BE2C (cell line): ENCODE measurements around the gene CXCL1.

ENCODE experiments used
- DNase-seq: peaks from one replicate; pipeline ENCODE4 v3.0.0-alpha.2; 2020
- H3K27me3 ChIP-seq: fragments of 250-450 bp; sonication (Bioruptor Pico); 2 replicates; pipeline ENCODE4 v1.5.1; 2020; ENCODE audit warnings: mild to moderate bottlenecking
- H3K36me3 ChIP-seq: fragments of 250-450 bp; sonication (Bioruptor Pico); 2 replicates; pipeline ENCODE4 v1.5.1; 2020; ENCODE audit warnings: mild to moderate bottlenecking
- H3K4me1 ChIP-seq: fragments of 250-450 bp; sonication (Bioruptor Pico); 2 replicates; pipeline ENCODE4 v1.5.1; 2020
- H3K4me3 ChIP-seq: 2 replicates; pipeline ENCODE4 v1.5.1; 2011; ENCODE audit warnings: low read depth, low read length
- H3K9me3 ChIP-seq: fragments of 250-450 bp; sonication (Bioruptor Pico); 2 replicates; pipeline ENCODE4 v1.5.1; 2020
- TF ChIP-seq, protein P1 (sequence below): IDR thresholded peaks from 2 replicates; pipeline ENCODE4 v1.5.1; 2012; ENCODE audit warnings: mild to moderate bottlenecking, low read depth, low read length

The CXCL1 gene

DNA sequence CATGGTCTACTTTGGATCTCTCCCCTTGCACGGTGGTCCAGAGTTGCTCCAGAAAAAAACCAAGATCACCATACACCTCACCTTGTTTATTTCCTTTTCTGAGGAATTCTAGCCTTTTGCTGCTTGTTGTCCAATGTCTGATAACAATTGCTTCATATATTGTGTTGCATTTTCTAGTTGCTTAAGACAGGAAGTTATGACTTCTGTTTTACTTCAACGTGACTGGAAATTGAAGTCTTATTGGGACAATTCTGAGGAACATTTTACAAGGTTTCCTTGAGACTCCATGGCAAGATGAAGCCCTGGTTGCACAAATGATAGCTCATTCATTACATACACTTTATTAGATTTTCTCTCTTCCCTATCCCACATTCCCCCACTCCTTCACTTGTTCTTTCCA is 5.2 kb downstream of the CXCL1 start:
- Histone ChIP-seq H3K4me3 (no peak overlapping the region), H3K4me1 (no peaks in the 10 kb centered on the region), H3K27me3 (peaks cover 7% of the 10 kb centered on the region), H3K36me3 (no peaks in the 10 kb centered on the region), H3K9me3 (no peaks in the 10 kb centered on the region)
- no peak for DNase-seq
- TF ChIP-seq, protein P1, sequence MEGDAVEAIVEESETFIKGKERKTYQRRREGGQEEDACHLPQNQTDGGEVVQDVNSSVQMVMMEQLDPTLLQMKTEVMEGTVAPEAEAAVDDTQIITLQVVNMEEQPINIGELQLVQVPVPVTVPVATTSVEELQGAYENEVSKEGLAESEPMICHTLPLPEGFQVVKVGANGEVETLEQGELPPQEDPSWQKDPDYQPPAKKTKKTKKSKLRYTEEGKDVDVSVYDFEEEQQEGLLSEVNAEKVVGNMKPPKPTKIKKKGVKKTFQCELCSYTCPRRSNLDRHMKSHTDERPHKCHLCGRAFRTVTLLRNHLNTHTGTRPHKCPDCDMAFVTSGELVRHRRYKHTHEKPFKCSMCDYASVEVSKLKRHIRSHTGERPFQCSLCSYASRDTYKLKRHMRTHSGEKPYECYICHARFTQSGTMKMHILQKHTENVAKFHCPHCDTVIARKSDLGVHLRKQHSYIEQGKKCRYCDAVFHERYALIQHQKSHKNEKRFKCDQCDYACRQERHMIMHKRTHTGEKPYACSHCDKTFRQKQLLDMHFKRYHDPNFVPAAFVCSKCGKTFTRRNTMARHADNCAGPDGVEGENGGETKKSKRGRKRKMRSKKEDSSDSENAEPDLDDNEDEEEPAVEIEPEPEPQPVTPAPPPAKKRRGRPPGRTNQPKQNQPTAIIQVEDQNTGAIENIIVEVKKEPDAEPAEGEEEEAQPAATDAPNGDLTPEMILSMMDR: no peak

DNA sequence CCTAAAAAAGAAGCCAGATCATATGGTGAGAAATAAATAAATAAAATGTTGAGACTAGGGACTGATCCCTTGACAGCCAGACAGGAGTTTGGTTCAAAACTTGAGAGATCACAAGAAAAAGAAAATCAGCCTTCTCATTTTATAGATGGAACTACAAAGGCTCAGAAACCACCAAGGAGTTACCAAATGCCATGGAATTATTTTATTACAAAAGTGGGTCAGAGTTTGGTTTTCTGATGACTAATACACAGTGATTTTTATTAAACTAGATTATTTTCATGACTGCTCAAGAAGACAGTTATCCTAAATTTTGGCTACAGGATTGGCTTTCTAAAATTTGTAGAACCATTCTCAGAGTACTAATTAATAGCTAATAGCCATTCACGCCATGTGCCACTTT is 6.2 kb downstream of the CXCL1 start:
- Histone ChIP-seq H3K27me3 (no peaks in the 10 kb centered on the region; the same call in 1 of the 2 replicates), H3K36me3 (no peaks in the 10 kb centered on the region), H3K4me3 (no peak overlapping the region), H3K4me1 (no peaks in the 10 kb centered on the region), H3K9me3 (no peaks in the 10 kb centered on the region)
- TF ChIP-seq, protein P1: no peak
- DNase-seq: no peak

DNA sequence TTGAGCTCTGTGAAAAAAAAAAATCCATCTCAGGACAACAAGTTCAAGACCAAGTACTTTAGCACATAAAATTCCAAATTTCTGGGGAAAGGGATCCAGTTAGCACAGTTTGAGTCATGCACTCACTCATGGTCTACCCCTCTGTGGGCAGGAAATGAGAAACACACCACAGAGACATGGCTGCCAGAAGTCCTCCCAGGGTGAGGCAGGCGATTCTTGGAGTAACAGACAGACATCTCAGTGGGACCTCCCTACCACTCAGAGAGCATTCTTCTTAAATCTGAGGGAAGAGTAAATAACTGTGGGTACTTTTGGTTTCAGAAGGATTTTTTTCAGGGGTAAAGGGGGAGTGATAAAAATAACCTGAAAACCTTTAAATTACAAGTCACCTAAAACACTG is 14.1 kb downstream of the CXCL1 start:
- Histone ChIP-seq H3K36me3 (no peaks in the 10 kb centered on the region), H3K27me3 (no peaks in the 10 kb centered on the region; the same call in 1 of the 2 replicates), H3K4me1 (no peaks in the 10 kb centered on the region), H3K9me3 (no peaks in the 10 kb centered on the region), H3K4me3 (no peak overlapping the region)
- TF ChIP-seq, protein P1: no peak
- no peak for DNase-seq

DNA sequence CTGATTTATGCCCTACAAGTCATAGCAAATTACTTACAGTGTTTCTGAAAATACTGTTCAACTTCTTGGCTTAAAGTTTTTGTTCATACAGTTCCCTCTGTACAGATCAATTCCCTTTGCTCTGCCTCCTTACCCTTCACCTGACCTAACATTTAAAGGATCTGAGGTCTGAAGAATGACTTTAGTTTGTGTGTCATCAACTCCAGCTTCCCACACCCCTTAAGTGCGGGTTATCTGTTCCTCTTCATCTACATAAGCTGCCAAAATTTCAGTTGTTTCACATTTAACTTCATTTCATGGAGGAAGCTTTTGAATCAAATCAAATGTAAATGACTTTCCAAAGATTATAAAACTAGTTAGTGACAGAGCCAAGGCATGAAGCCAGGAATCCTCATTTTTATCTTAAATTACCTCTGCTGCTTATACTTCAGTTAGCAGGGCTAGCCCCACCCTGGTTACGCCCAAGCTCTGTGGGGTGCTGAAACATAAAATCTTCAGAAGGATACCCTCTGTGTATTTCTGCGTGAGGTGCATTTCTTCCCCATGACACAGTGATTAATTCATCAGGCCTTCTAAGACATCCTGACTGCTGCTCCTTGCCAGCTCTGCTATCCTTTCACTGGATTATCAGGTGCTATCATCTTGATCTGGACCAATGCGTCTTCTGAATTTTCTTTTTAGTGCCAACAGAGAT is 16.5 kb downstream of the CXCL1 start:
- Histone ChIP-seq H3K27me3 (no peaks in the 10 kb centered on the region; the same call in 1 of the 2 replicates), H3K9me3 (no peaks in the 10 kb centered on the region), H3K36me3 (no peaks in the 10 kb centered on the region), H3K4me1 (no peaks in the 10 kb centered on the region), H3K4me3 (no peak overlapping the region)
- TF ChIP-seq, protein P1: no peak
- no peak for DNase-seq

DNA sequence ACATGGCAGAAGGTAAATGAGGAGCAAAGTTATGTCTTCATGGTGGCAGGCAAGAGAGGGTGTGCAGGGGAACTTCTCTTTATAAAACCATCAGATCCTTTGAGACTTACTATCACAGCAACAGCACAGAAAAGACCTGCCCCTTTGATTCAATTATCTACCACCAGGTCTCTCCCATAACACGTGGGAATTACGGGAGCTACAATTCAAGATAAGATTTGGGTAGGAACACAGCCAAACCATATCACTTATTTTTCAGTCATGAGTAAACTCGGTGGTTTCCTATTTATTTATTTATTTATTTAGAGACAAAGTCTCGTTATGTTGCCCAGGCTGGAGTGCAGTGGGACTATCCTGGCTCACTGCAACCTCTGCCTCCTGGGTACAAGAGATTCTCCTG is 22.1 kb downstream of the CXCL1 start:
- DNase-seq: no peak
- Histone ChIP-seq H3K36me3 (no peaks in the 10 kb centered on the region), H3K4me3 (no peak overlapping the region), H3K9me3 (no peaks in the 10 kb centered on the region), H3K27me3 (no peaks in the 10 kb centered on the region; the same call in 1 of the 2 replicates), H3K4me1 (no peaks in the 10 kb centered on the region)
- TF ChIP-seq, protein P1: no peak

DNA sequence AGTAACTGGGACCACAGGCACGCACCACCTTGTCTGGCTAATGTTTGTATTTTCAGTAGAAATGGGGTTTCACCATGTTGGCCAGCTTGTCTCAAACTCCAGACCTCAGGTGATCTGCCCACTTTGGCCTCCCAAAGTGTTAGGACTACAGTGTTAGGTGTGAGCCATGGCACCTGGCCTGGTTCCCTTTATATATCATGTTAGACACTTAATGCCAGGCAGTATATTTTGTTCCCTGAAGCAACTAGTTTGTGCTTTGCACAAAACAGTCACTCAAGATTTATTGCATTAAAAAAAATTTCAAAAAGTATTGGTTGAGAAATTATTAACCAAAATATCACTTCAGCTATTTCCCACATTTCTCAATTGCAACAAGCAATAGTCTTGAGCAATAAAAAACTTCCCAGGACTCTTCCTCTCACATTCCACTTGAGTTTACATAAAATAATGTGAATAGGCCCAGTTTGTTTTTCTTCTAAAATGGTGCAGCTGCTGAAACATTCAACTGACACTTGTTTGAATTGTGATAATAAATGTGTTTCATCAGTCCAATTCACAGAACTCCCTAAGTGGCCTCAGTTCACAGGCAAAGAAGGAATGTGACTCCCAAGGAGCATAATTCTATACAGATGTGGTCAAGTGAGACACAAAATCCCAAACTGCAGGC is 22.7 kb downstream of the CXCL1 start:
- Histone ChIP-seq H3K27me3 (no peaks in the 10 kb centered on the region; the same call in 1 of the 2 replicates), H3K36me3 (no peaks in the 10 kb centered on the region), H3K4me1 (no peaks in the 10 kb centered on the region), H3K9me3 (no peaks in the 10 kb centered on the region), H3K4me3 (no peak overlapping the region)
- TF ChIP-seq, protein P1: no peak
- DNase-seq: no peak
